HepG2 (cell line): ENCODE data around the gene NMRAL1. TPM values are rescaled to one million over a fixed set of nuclear protein-coding genes. Genes with fewer than 3 reads are reported as not detected.

Source experiments
- AKAP8 ChIP-seq: sonication (generic); formaldehyde crosslinking; IDR thresholded peaks from 2 replicates; pipeline ENCODE4 v1.5.1; 2020; ENCODE audit warnings: mild to moderate bottlenecking, missing genetic modification reagents
- ATF4 ChIP-seq, 2 experiments: fragments of 450-650 bp in 1 of 2; sonication (generic) in 1 of 2; formaldehyde crosslinking; IDR thresholded peaks; 2 replicates each; pipeline versions ENCODE4 v1.5.0 to v1.8.0; 2020 to 2022; ENCODE audit warnings: mild to moderate bottlenecking in 1 of 2, missing genetic modification reagents in 1 of 2
- DPF2 ChIP-seq: sonication (generic); formaldehyde crosslinking; IDR thresholded peaks from 2 replicates; pipeline ENCODE4 v1.4.0; 2020; ENCODE audit warnings: mild to moderate bottlenecking, low read depth, missing genetic modification reagents, borderline replicate concordance
- FOXO1 ChIP-seq: sonication (generic); formaldehyde crosslinking; IDR thresholded peaks from 2 replicates; pipeline ENCODE4 v1.4.0; 2020; ENCODE audit warnings: missing genetic modification reagents
- STAT5B ChIP-seq: sonication (generic); formaldehyde crosslinking; IDR thresholded peaks from 2 replicates; pipeline ENCODE4 v1.4.0; 2020; ENCODE audit warnings: missing genetic modification reagents
- ZBTB39 ChIP-seq: sonication (generic); formaldehyde crosslinking; IDR thresholded peaks from 2 replicates; pipeline ENCODE4 v1.5.0; 2020; ENCODE audit warnings: missing genetic modification reagents
- ZNF513 ChIP-seq: sonication (generic); formaldehyde crosslinking; conservative IDR thresholded peaks from 2 replicates; pipeline ENCODE4 v1.5.0; 2020; ENCODE audit warnings: missing genetic modification reagents
- ZNF580 ChIP-seq: IDR thresholded peaks from 2 replicates; pipeline ENCODE4 v1.6.1; 2016; ENCODE audit warnings: low read depth, borderline replicate concordance
- ZNF639 ChIP-seq: conservative IDR thresholded peaks from 2 replicates; pipeline ENCODE4 v1.6.1; 2018; ENCODE audit warnings: missing genetic modification reagents
- ZNF710 ChIP-seq: sonication (generic); formaldehyde crosslinking; IDR thresholded peaks from 2 replicates; pipeline ENCODE4 v1.5.0; 2020; ENCODE audit warnings: mild to moderate bottlenecking, missing genetic modification reagents, borderline replicate concordance
- polyA plus RNA-seq, 8 experiments: library from polyadenylated mRNA; depleted of rRNA in 3 of 8; stranded (reverse) in 7 of 8; unstranded in 1 of 8; fragments of >200 nt; fragmentation: Illumina TruSeq in 4 of 8; extraction: Trizol in 4 of 8; gene quantifications; 2 replicates each; pipeline versions ENCODE4 v1.2.1 to v1.2.3, GENCODE V29; 2011 to 2016; ENCODE audit warnings: low read depth in 4 of 8, missing spikeins in 1 of 8, mixed read lengths in 1 of 8; ENCODE audit not compliant: insufficient read depth in 1 of 8
- total RNA-seq, 5 experiments: library from RNA; depleted of rRNA; stranded (reverse); fragments of >200 nt; fragmentation: Illumina TruSeq; extraction: Trizol; gene quantifications; 2 replicates each; pipeline ENCODE4 v1.2.3, GENCODE V29; 2016; ENCODE audit warnings: low read depth in 1 of 5

NMRAL1 gene
- total and polyA plus RNA-seq, 2 of the 13 experiments (the other 11 are each of a cell fraction or from before 2014, with no cell fraction given), result 30.8 to 33.1 TPM

- no peak for TF ChIP-seq STAT5B
- TF ChIP-seq ZNF639 (CRISPR knock-in tag), result no peak
- TF ChIP-seq ZNF580, result no peak
- TF ChIP-seq ZBTB39 (CRISPR knock-in tag), result no peak
- no peak for TF ChIP-seq ZNF513
- no peak for TF ChIP-seq DPF2 (CRISPR knock-in tag)
- no peak for TF ChIP-seq AKAP8
- TF ChIP-seq ATF4 (CRISPR knock-in tag; IDR thresholded peaks at IDR 0.05), result no peak
- no peak for TF ChIP-seq FOXO1 (CRISPR knock-in tag)
- TF ChIP-seq ZNF710, result no peak
These were observed 14.6 kb upstream of the NMRAL1 start (continued) for GRCh38 chr16:4489030-4489429.
